Measurements from ENCODE around the gene TMF1. TPM values are rescaled to one million over a fixed set of nuclear protein-coding genes. Genes with fewer than 3 reads are reported as not detected.

Gene TMF1
- total and polyA plus RNA-seq, 2 experiments from 2014 or later, result 18.4 to 21.6 TPM

GRCh38 chr3:69094467-69095205, 42.5 kb upstream of the TMF1 start:
- peaks cover 24% of the 10 kb centered on the region for H3K4me1 ChIP-seq (ENCODE audit: low read depth)
- H3K9me3 ChIP-seq (ENCODE audit: low read depth), result no peaks in the 10 kb centered on the region
- peak in 1 of 2 donors; percentile 41 for DNase-seq (ENCODE audit: low read depth in 1 of 2, low spot score in 1 of 2)
- no peaks in the 10 kb centered on the region for H3K27me3 ChIP-seq
- no peak for TF ChIP-seq CTCF (IDR thresholded peaks at IDR 0.05; ENCODE audit: low read depth, low read length)
- H3K27ac ChIP-seq, result peak overlapping the region; percentile 73
- no peak overlapping the region for H3K4me3 ChIP-seq
- H3K36me3 ChIP-seq, result no peaks in the 10 kb centered on the region

DNA sequence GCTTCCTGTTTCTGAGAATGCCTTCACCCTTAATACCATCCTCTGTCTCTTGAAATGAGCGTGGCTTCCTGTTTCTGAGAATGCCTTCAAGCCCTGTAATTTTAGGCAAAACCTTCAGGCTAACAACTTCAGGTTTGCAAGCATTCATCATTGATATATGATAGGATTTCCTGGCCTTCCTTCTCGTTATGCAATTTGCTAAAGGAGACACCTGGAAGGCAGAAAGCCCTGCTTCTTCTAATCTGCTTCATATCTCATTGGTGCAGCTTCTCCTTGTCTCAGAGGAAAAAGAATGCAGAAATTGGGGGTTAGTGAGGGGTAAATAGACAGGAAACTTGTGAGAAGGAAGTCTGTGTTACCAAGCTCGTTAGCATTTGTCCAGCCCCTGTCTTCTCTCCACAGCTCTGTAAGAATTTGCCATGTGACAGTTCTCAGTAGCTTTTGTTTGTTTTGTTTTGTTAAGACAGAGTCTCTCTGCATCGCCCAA, 39.9 kb upstream of the TMF1 start:
- H3K4me3 ChIP-seq, result no peak overlapping the region

GRCh38 chr3:69091389-69092029, 39.4 kb upstream of the TMF1 start:
- Histone ChIP-seq H3K27ac (peak overlapping the region; percentile 18), H3K4me1 (ENCODE audit: low read depth) (peaks cover 48% of the 10 kb centered on the region), H3K4me3 (no peak overlapping the region), H3K9me3 (ENCODE audit: low read depth) (no peaks in the 10 kb centered on the region), H3K27me3 (no peaks in the 10 kb centered on the region), H3K36me3 (no peaks in the 10 kb centered on the region)
- DNase-seq (ENCODE audit: low read depth in 1 of 2, low spot score in 1 of 2), result no peak
- TF ChIP-seq CTCF (IDR thresholded peaks at IDR 0.05; ENCODE audit: low read depth, low read length), result no peak

More for the DNA sequence above, 39.9 kb upstream of the TMF1 start:
- Histone ChIP-seq H3K9me3 (ENCODE audit: low read depth) (no peaks in the 10 kb centered on the region), H3K27me3 (no peaks in the 10 kb centered on the region), H3K27ac (peak overlapping the region; percentile 18), H3K4me1 (ENCODE audit: low read depth) (peaks cover 43% of the 10 kb centered on the region), H3K36me3 (no peaks in the 10 kb centered on the region)
- no peak for DNase-seq (ENCODE audit: low read depth in 1 of 2, low spot score in 1 of 2)
- TF ChIP-seq CTCF (IDR thresholded peaks at IDR 0.05; ENCODE audit: low read depth, low read length), result no peak

GRCh38 chr3:69090021-69090420, 37.9 kb upstream of the TMF1 start:
- H3K27ac ChIP-seq, result no peak overlapping the region
- peak in 1 of 2 donors; percentile 79 for DNase-seq (ENCODE audit: low read depth in 1 of 2, low spot score in 1 of 2)
- no peak for TF ChIP-seq CTCF (IDR thresholded peaks at IDR 0.05; ENCODE audit: low read depth, low read length)

GRCh38 chr3:69088063-69088462, 35.9 kb upstream of the TMF1 start:
- H3K36me3 ChIP-seq, result no peaks in the 10 kb centered on the region
- peak overlapping the region; percentile 16 for H3K4me3 ChIP-seq

More at GRCh38 chr3:69090021-69090420, 37.9 kb upstream of the TMF1 start:
- H3K4me1 ChIP-seq (ENCODE audit: low read depth), result peaks cover 48% of the 10 kb centered on the region
- no peaks in the 10 kb centered on the region for H3K27me3 ChIP-seq
- H3K36me3 ChIP-seq, result no peaks in the 10 kb centered on the region
- no peaks in the 10 kb centered on the region for H3K9me3 ChIP-seq (ENCODE audit: low read depth)
- no peak overlapping the region for H3K4me3 ChIP-seq

More at GRCh38 chr3:69088063-69088462, 35.9 kb upstream of the TMF1 start:
- no peak for TF ChIP-seq CTCF (IDR thresholded peaks at IDR 0.05; ENCODE audit: low read depth, low read length)
- Histone ChIP-seq H3K4me1 (ENCODE audit: low read depth) (peaks cover 64% of the 10 kb centered on the region), H3K27ac (no peak overlapping the region), H3K27me3 (no peaks in the 10 kb centered on the region), H3K9me3 (ENCODE audit: low read depth) (no peaks in the 10 kb centered on the region)
- peak in 1 of 2 donors; percentile 47 for DNase-seq (ENCODE audit: low read depth in 1 of 2, low spot score in 1 of 2)

Measured in cardiac muscle cell (in vitro differentiated cells and primary cell).